ENCODE results near the gene ANKRD24. TPM values are rescaled to one million over a fixed set of nuclear protein-coding genes. Genes with fewer than 3 reads are reported as not detected.

The ANKRD24 gene
- total and polyA plus RNA-seq, 2 of the 13 experiments (the other 11 are each of a cell fraction or from before 2014, with no cell fraction given), result 0.13 to 0.24 TPM

DNA sequence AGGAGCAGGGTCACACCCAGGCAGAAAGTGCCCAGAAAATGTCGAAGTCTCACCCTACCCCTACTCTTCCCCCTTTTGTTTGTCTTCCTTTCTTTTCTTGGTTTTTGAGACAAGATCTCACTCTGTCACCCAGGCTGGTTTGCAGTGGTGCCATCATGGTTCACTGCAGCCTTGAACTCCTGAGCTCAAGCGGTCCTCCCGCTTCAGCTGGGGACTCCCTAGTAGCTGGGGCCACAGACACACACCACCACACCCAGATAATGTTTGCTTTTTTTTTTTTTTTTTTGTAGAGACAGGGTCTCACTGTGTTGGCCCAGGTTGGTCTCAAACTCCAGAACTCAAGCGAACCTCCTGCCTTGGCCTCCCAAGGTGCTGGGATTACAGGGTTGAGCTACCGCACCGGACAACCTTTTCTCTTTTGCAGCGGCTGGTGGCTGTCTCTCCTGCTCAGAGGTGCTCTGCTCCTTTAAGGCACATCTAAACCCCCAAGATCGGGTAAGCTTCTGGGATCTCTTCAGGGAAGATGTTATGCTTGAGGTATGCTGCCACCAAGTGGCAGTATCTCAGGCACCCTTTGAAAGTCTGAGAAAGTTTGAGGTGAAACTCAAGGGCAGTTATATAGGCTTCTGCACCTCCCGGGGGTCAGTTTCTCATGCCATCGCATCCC is 24.5 kb downstream of the ANKRD24 start (continued):
- TF ChIP-seq ZFP90 (CRISPR knock-in tag; IDR thresholded peaks at IDR 0.05; ENCODE audit: borderline replicate concordance) (no peak), ELF3 (CRISPR knock-in tag; IDR thresholded peaks at IDR 0.05) (no peak), SOX13 (IDR thresholded peaks at IDR 0.05) (no peak), SOX13 (CRISPR knock-in tag; conservative IDR thresholded peaks at IDR 0.05 in 1 of 2, IDR thresholded peaks at IDR 0.05 in 1 of 2) (no peak), ZFAT (CRISPR knock-in tag; conservative IDR thresholded peaks at IDR 0.05) (no peak), ZNF891 (CRISPR knock-in tag; IDR thresholded peaks at IDR 0.05) (no peak), DNMT1 (CRISPR knock-in tag; IDR thresholded peaks at IDR 0.05) (no peak), RBM22 (optimal IDR thresholded peaks at IDR 0.05; ENCODE audit: low read length) (no peak), ZNF256 (CRISPR knock-in tag; conservative IDR thresholded peaks at IDR 0.05) (no peak), ZNF121 (CRISPR knock-in tag; IDR thresholded peaks at IDR 0.05) (peak; percentile 67; the same call in 1 of the 2 replicates)
- TF ChIP-seq, protein P1, sequence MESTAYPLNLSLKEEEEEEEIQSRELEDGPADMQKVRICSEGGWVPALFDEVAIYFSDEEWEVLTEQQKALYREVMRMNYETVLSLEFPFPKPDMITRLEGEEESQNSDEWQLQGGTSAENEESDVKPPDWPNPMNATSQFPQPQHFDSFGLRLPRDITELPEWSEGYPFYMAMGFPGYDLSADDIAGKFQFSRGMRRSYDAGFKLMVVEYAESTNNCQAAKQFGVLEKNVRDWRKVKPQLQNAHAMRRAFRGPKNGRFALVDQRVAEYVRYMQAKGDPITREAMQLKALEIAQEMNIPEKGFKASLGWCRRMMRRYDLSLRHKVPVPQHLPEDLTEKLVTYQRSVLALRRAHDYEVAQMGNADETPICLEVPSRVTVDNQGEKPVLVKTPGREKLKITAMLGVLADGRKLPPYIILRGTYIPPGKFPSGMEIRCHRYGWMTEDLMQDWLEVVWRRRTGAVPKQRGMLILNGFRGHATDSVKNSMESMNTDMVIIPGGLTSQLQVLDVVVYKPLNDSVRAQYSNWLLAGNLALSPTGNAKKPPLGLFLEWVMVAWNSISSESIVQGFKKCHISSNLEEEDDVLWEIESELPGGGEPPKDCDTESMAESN (CRISPR knock-in tag; conservative IDR thresholded peaks at IDR 0.05), result no peak
- TF ChIP-seq, protein P2, sequence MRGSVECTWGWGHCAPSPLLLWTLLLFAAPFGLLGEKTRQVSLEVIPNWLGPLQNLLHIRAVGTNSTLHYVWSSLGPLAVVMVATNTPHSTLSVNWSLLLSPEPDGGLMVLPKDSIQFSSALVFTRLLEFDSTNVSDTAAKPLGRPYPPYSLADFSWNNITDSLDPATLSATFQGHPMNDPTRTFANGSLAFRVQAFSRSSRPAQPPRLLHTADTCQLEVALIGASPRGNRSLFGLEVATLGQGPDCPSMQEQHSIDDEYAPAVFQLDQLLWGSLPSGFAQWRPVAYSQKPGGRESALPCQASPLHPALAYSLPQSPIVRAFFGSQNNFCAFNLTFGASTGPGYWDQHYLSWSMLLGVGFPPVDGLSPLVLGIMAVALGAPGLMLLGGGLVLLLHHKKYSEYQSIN (CRISPR knock-in tag; IDR thresholded peaks at IDR 0.05; ENCODE audit: borderline replicate concordance), result no peak
- TF ChIP-seq, protein P3, sequence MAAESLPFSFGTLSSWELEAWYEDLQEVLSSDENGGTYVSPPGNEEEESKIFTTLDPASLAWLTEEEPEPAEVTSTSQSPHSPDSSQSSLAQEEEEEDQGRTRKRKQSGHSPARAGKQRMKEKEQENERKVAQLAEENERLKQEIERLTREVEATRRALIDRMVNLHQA (CRISPR knock-in tag; IDR thresholded peaks at IDR 0.05), result no peak
- TF ChIP-seq, protein P4, sequence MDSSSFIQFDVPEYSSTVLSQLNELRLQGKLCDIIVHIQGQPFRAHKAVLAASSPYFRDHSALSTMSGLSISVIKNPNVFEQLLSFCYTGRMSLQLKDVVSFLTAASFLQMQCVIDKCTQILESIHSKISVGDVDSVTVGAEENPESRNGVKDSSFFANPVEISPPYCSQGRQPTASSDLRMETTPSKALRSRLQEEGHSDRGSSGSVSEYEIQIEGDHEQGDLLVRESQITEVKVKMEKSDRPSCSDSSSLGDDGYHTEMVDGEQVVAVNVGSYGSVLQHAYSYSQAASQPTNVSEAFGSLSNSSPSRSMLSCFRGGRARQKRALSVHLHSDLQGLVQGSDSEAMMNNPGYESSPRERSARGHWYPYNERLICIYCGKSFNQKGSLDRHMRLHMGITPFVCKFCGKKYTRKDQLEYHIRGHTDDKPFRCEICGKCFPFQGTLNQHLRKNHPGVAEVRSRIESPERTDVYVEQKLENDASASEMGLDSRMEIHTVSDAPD (CRISPR knock-in tag; IDR thresholded peaks at IDR 0.05), result no peak
- TF ChIP-seq, protein P5, sequence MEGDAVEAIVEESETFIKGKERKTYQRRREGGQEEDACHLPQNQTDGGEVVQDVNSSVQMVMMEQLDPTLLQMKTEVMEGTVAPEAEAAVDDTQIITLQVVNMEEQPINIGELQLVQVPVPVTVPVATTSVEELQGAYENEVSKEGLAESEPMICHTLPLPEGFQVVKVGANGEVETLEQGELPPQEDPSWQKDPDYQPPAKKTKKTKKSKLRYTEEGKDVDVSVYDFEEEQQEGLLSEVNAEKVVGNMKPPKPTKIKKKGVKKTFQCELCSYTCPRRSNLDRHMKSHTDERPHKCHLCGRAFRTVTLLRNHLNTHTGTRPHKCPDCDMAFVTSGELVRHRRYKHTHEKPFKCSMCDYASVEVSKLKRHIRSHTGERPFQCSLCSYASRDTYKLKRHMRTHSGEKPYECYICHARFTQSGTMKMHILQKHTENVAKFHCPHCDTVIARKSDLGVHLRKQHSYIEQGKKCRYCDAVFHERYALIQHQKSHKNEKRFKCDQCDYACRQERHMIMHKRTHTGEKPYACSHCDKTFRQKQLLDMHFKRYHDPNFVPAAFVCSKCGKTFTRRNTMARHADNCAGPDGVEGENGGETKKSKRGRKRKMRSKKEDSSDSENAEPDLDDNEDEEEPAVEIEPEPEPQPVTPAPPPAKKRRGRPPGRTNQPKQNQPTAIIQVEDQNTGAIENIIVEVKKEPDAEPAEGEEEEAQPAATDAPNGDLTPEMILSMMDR (CRISPR knock-in tag; IDR thresholded peaks at IDR 0.05), result peak; percentile 56
- TF ChIP-seq, protein P6, sequence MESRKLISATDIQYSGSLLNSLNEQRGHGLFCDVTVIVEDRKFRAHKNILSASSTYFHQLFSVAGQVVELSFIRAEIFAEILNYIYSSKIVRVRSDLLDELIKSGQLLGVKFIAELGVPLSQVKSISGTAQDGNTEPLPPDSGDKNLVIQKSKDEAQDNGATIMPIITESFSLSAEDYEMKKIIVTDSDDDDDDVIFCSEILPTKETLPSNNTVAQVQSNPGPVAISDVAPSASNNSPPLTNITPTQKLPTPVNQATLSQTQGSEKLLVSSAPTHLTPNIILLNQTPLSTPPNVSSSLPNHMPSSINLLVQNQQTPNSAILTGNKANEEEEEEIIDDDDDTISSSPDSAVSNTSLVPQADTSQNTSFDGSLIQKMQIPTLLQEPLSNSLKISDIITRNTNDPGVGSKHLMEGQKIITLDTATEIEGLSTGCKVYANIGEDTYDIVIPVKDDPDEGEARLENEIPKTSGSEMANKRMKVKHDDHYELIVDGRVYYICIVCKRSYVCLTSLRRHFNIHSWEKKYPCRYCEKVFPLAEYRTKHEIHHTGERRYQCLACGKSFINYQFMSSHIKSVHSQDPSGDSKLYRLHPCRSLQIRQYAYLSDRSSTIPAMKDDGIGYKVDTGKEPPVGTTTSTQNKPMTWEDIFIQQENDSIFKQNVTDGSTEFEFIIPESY (CRISPR knock-in tag; IDR thresholded peaks at IDR 0.05), result no peak
- TF ChIP-seq, protein P7, sequence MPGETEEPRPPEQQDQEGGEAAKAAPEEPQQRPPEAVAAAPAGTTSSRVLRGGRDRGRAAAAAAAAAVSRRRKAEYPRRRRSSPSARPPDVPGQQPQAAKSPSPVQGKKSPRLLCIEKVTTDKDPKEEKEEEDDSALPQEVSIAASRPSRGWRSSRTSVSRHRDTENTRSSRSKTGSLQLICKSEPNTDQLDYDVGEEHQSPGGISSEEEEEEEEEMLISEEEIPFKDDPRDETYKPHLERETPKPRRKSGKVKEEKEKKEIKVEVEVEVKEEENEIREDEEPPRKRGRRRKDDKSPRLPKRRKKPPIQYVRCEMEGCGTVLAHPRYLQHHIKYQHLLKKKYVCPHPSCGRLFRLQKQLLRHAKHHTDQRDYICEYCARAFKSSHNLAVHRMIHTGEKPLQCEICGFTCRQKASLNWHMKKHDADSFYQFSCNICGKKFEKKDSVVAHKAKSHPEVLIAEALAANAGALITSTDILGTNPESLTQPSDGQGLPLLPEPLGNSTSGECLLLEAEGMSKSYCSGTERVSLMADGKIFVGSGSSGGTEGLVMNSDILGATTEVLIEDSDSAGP (CRISPR knock-in tag; IDR thresholded peaks at IDR 0.05; ENCODE audit: borderline replicate concordance), result peak; percentile 83
